Kidney (tissue), 14 donors: ENCODE measurements around the gene ABTB2. TPM values are rescaled to one million over a fixed set of nuclear protein-coding genes. Genes with fewer than 3 reads are reported as not detected.

Source experiments
- DNase-seq, 5 donors: peaks; one replicate each; pipeline ENCODE4 v3.0.0-alpha.2; 2013 to 2020
- FAIRE-seq: peaks from 2 replicates; lab custom pipeline; 2012; peaks lifted over from hg19 to GRCh38; lab: Jason Lieb, UNC
- H3K27ac ChIP-seq, 2 donors: one replicate each; pipeline ENCODE4 v1.7.0; 2013; ENCODE audit warnings: low read depth in 2 of 2, low read length in 2 of 2, inconsistent platforms in 1 of 2
- H3K27me3 ChIP-seq: one replicate; pipeline ENCODE4 v1.7.1; 2013; ENCODE audit warnings: low read length, inconsistent platforms; ENCODE audit not compliant: control insufficient read depth, insufficient read depth
- H3K36me3 ChIP-seq, 3 donors: one replicate each; pipeline versions ENCODE4 v1.7.0 to v1.7.1; 2013; ENCODE audit warnings: low read length in 3 of 3, control low read depth in 1 of 3, inconsistent platforms in 1 of 3; ENCODE audit not compliant: insufficient read depth in 3 of 3, control insufficient read depth in 2 of 3
- H3K4me1 ChIP-seq, 3 donors: one replicate each; pipeline versions ENCODE4 v1.7.0 to v1.7.1; 2013; ENCODE audit warnings: low read length in 3 of 3, inconsistent platforms in 1 of 3, low read depth in 1 of 3; ENCODE audit not compliant: control insufficient read depth in 2 of 3, insufficient read depth in 2 of 3
- H3K4me3 ChIP-seq, 3 donors: one replicate each; pipeline versions ENCODE4 v1.7.0 to v1.8.1; 2013; ENCODE audit warnings: low read length in 3 of 3, control low read depth in 1 of 3, inconsistent platforms in 1 of 3
- H3K9ac ChIP-seq, 3 donors: one replicate each; pipeline versions ENCODE4 v1.7.0 to v1.7.1; 2013; ENCODE audit warnings: low read length in 3 of 3, control low read depth in 1 of 3, inconsistent platforms in 1 of 3
- H3K9me3 ChIP-seq, 3 donors: one replicate each; pipeline versions ENCODE4 v1.7.0 to v1.7.1; 2013; ENCODE audit warnings: low read length in 3 of 3, control low read depth in 1 of 3, inconsistent platforms in 1 of 3; ENCODE audit not compliant: control insufficient read depth in 2 of 3, insufficient read depth in 1 of 3
- intact Hi-C: fragments of 100-400 bp; cut with DNase I; formaldehyde crosslinking; loops from one replicate; pipeline ENCODE4 v1.11.1; 2022
- polyA plus RNA-seq: library from polyadenylated mRNA; stranded (reverse); fragments of 350-450 nt; fragmentation: Illumina TruSeq; extraction: RNeasy Lipid Tissue Mini Kit (QIAGEN cat#74804); gene quantifications from one replicate; pipeline ENCODE4 v1.2.3, GENCODE V29; 2014; ENCODE audit warnings: low read depth, low replicate concordance; ENCODE audit not compliant: insufficient read depth
- total RNA-seq: library from RNA; stranded (reverse); fragmentation: NEBNext Ultra II Directional; extraction: Animal tissue kit (Norgen Biotek cat#: 25700); gene quantifications from one replicate; pipeline ENCODE4 v1.2.1, GENCODE V29; 2021
- TF ChIP-seq, protein P1 (sequence below): IDR thresholded peaks from 3 replicates; pipeline ENCODE4 v1.5.1; 2012; ENCODE audit warnings: mild to moderate bottlenecking, moderate library complexity, borderline replicate concordance; ENCODE audit not compliant: insufficient read depth; ENCODE audit errors: extremely low read depth
- donor health status: control.
- donor health status: control.
- donor health status: control.
- donor health status: control.
- donor health status: control.
- donor health status: DM: yes; HTN: yes; CAD: no.
- donor health status: Normal renal cell carcinoma (clear cell type).

Gene ABTB2
- total and polyA plus RNA-seq, 2 donors from 2014 or later = 7.6 to 22.1 TPM

DNA sequence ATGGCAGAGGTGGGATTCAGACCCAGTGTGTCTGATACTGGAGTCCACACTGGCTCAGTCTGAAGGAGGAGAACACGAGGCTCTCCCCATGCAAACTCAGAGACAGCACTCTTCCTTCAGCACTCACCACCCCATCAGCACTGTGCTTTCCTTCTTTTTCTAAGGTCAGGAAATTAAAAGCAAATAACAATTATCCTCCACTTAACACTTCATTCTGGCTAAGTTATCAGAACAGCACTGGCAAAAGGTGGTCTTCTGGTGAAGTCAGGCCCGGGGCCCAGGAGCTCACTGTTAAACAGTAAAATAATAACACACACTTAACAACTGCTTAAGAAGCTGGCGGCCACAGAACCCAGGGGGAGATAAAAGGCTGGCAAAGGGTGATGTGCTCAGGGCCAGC is 145.2 kb downstream of the ABTB2 start:
- intact Hi-C loops = no loop called here
- no peaks in the 10 kb centered on the region for H3K36me3 ChIP-seq
- peaks cover 0 to 2% (median under 1%) of the 10 kb centered on the region in 3 donors for H3K4me1 ChIP-seq
- no peak overlapping the region for H3K27ac ChIP-seq
- no peak overlapping the region for H3K9ac ChIP-seq
- no peak overlapping the region for H3K4me3 ChIP-seq
- H3K27me3 ChIP-seq = peaks cover 2% of the 10 kb centered on the region
- H3K9me3 ChIP-seq = no peaks in the 10 kb centered on the region
- DNase-seq = no peak
- no peak for FAIRE-seq
- TF ChIP-seq, protein P1, sequence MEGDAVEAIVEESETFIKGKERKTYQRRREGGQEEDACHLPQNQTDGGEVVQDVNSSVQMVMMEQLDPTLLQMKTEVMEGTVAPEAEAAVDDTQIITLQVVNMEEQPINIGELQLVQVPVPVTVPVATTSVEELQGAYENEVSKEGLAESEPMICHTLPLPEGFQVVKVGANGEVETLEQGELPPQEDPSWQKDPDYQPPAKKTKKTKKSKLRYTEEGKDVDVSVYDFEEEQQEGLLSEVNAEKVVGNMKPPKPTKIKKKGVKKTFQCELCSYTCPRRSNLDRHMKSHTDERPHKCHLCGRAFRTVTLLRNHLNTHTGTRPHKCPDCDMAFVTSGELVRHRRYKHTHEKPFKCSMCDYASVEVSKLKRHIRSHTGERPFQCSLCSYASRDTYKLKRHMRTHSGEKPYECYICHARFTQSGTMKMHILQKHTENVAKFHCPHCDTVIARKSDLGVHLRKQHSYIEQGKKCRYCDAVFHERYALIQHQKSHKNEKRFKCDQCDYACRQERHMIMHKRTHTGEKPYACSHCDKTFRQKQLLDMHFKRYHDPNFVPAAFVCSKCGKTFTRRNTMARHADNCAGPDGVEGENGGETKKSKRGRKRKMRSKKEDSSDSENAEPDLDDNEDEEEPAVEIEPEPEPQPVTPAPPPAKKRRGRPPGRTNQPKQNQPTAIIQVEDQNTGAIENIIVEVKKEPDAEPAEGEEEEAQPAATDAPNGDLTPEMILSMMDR = no peak

DNA sequence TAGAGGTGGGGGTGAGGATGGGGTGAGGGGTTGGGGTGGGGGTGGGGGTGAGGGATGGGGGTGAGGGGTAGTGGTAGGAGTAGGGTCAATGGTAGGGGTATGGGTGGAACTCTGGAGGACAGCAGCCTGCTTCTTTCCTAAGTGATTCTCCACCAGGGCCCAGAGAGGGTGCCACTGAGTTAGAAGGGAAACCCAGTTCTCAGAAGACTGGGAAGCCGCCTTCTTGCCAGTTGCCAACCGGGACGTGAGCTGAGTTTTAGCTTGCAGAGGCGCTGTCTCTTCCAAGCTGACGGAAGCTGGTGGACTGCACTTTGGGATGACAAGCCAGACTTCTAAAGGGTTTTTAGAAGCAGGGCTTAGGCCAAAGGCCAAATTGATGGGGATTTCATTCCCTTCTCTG is 148.0 kb downstream of the ABTB2 start:
- TF ChIP-seq, protein P1 = no peak
- intact Hi-C loops = no loop called here
- no peaks in the 10 kb centered on the region for H3K36me3 ChIP-seq
- H3K9ac ChIP-seq = no peak overlapping the region
- H3K4me1 ChIP-seq = peaks cover 7 to 24% (median 11%) of the 10 kb centered on the region in 3 donors
- DNase-seq = no peak
- H3K4me3 ChIP-seq = no peak overlapping the region
- FAIRE-seq = no peak
- H3K27me3 ChIP-seq = no peaks in the 10 kb centered on the region
- H3K27ac ChIP-seq = no peak overlapping the region
- no peaks in the 10 kb centered on the region for H3K9me3 ChIP-seq

DNA sequence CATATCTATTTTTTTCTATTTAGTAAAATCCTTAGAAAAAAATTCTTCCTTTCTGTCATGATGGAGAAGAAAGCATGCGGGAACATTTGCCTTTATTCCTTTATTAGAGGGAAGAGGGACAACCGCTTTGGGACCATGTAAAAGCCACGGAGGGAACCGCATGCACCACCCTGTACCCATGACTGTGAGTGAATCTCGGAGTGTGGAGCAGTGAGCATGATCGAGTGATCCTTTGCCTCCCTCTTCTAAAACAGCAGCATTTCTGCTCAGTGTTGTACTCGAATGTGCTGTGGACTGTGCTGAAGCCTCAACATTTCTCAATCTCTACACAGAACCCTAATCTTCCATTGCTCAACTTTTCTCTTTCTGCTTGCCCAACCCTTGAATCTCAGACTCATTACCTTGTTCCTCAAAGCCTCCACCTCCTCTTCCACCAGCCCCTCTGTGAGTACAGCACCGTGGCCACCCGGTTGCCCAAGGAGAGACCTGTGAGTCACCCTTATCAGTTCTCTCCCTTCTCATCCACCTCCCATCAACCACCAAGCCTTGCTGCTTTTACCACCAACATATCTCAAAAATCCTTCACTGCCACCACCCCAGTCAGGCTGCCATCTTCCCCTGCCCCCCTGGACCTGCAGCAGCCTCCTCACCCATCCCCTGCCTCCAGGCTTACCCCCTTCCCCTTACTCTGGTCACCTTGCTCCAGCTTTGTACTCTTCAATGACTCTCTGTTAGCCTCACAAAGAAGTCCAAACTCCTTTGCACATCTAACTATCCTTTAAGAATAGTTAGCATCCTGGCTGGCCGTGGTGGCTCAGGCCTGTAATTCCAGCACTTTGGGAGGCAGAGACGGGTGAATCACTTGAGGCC is 149.3 kb downstream of the ABTB2 start:
- intact Hi-C loops = no loop called here
- no peak overlapping the region for H3K27ac ChIP-seq
- DNase-seq (no peak), FAIRE-seq (no peak)
- no peaks in the 10 kb centered on the region for H3K27me3 ChIP-seq
- TF ChIP-seq, protein P1 = no peak
- no peaks in the 10 kb centered on the region for H3K9me3 ChIP-seq
- H3K36me3 ChIP-seq = no peaks in the 10 kb centered on the region
- H3K4me1 ChIP-seq = peaks cover 10 to 29% (median 11%) of the 10 kb centered on the region in 3 donors
- H3K9ac ChIP-seq = no peak overlapping the region
- H3K4me3 ChIP-seq = no peak overlapping the region
